SK-N-SH (cell line): Measurements from ENCODE around the gene FA2H. TPM values are rescaled to one million over a fixed set of nuclear protein-coding genes. Genes with fewer than 3 reads are reported as not detected.

Experiments used
- CTCF ChIA-PET: fragments of 300-600, 350-600 bp; formaldehyde crosslinking; extraction: SDS; loops from one replicate; lab custom pipeline; 2021; lab: Yijun Ruan, JAX
- POLR2A ChIA-PET: fragments of 350-600 bp; sonication (Branson Sonifier 250); formaldehyde crosslinking; extraction: SDS; loops from one replicate; lab custom pipeline; 2020; ENCODE audit warnings: antibody characterized with exemption, inconsistent platforms; lab: Yijun Ruan, JAX
- DNase-seq: peaks from one replicate; pipeline ENCODE4 v3.0.0; 2012
- H2AFZ ChIP-seq: fragments of 200-600 bp; sonication (generic); 2 replicates; pipeline ENCODE4 v1.8.1; 2016; ENCODE audit warnings: antibody characterized with exemption, mild to moderate bottlenecking, low read depth
- H3F3A ChIP-seq: fragments of 200-600 bp; sonication (generic); replicated peaks from 2 replicates; pipeline ENCODE3; 2016; ENCODE audit warnings: antibody characterized with exemption, mild to moderate bottlenecking; ENCODE audit not compliant: insufficient read depth
- H3K27ac ChIP-seq, 2 experiments: fragments of 200-500 bp in 1 of 2; fragments of 200-600 bp in 1 of 2; sonication (Bioruptor generic) in 1 of 2; sonication (generic), shearing (Covaris generic) in 1 of 2; 2 replicates each; pipeline versions ENCODE4 v1.5.1 to v1.6.1; 2014 to 2016; ENCODE audit warnings: low read depth in 2 of 2, inconsistent platforms in 1 of 2, low read length in 1 of 2, mild to moderate bottlenecking in 1 of 2, mixed read lengths in 1 of 2
- H3K27me3 ChIP-seq: fragments of 200-600 bp; sonication (generic), shearing (Covaris generic); 2 replicates; pipeline ENCODE4 v1.6.1; 2016; ENCODE audit warnings: mixed run types; ENCODE audit not compliant: insufficient read depth
- H3K36me3 ChIP-seq, 2 experiments: fragments of 200-500 bp in 1 of 2; fragments of 200-600 bp in 1 of 2; sonication (Bioruptor generic) in 1 of 2; sonication (generic) in 1 of 2; replicated peaks in 1 of 2; 2 replicates each; pipeline versions ENCODE3 to v1.5.1; 2014 to 2016; ENCODE audit warnings: low read length in 1 of 2, mild to moderate bottlenecking in 1 of 2; ENCODE audit not compliant: insufficient read depth in 2 of 2, control insufficient read depth in 1 of 2
- H3K4me1 ChIP-seq, 2 experiments: fragments of 200-500 bp in 1 of 2; fragments of 200-600 bp in 1 of 2; sonication (Bioruptor generic) in 1 of 2; sonication (generic), shearing (Covaris generic) in 1 of 2; 2 replicates each; pipeline versions ENCODE4 v1.5.1 to v1.6.1; 2014 to 2016; ENCODE audit warnings: low read depth in 1 of 2, low read length in 1 of 2, mixed run types in 1 of 2; ENCODE audit not compliant: insufficient read depth in 2 of 2, control insufficient read depth in 1 of 2
- H3K4me2 ChIP-seq: fragments of 200-600 bp; sonication (generic), shearing (Covaris generic); 2 replicates; pipeline ENCODE4 v1.6.1; 2017; ENCODE audit warnings: mixed run types
- H3K4me3 ChIP-seq, 2 experiments: fragments of 200-500 bp in 1 of 2; fragments of 200-600 bp in 1 of 2; sonication (Bioruptor generic) in 1 of 2; sonication (generic), shearing (Covaris generic) in 1 of 2; 2 replicates each; pipeline versions ENCODE4 v1.5.1 to v1.8.1; 2014 to 2016; ENCODE audit warnings: low read depth in 2 of 2, inconsistent platforms in 1 of 2, low read length in 1 of 2, mild to moderate bottlenecking in 1 of 2, mixed read lengths in 1 of 2, moderate library complexity in 1 of 2
- H3K79me2 ChIP-seq: fragments of 200-600 bp; sonication (generic); 2 replicates; pipeline ENCODE4 v1.8.1; 2017; ENCODE audit warnings: mild to moderate bottlenecking; ENCODE audit not compliant: insufficient read depth
- H3K9ac ChIP-seq: fragments of 200-600 bp; sonication (generic); 2 replicates; pipeline ENCODE4 v1.6.1; 2017; ENCODE audit warnings: mixed run types
- H3K9me2 ChIP-seq: fragments of 200-600 bp; sonication (generic); 2 replicates; pipeline ENCODE4 v1.6.1; 2017; ENCODE audit warnings: mixed run types
- H3K9me3 ChIP-seq: fragments of 200-600 bp; sonication (generic); 2 replicates; pipeline ENCODE4 v1.6.1; 2017; ENCODE audit warnings: mixed run types, mild to moderate bottlenecking, moderate library complexity
- H4K20me1 ChIP-seq: fragments of 200-600 bp; sonication (generic); 2 replicates; pipeline ENCODE4 v1.6.1; 2017; ENCODE audit warnings: mild to moderate bottlenecking, mixed run types; ENCODE audit not compliant: insufficient read depth
- CHD2 ChIP-seq: fragments of 150-350 bp; IDR thresholded peaks from 2 replicates; pipeline ENCODE4 v1.6.1; 2018; ENCODE audit warnings: low read length; ENCODE audit not compliant: partially characterized antibody
- ELF1 ChIP-seq: IDR thresholded peaks from 2 replicates; pipeline ENCODE4 v1.4.0; 2012
- EP300 ChIP-seq, 2 experiments: IDR thresholded peaks; 2 replicates each; pipeline versions ENCODE4 v1.4.0 to v1.6.1; 2012; ENCODE audit warnings: borderline replicate concordance in 1 of 2, low read depth in 1 of 2, low read length in 1 of 2
- FOSL2 ChIP-seq: IDR thresholded peaks from 2 replicates; pipeline ENCODE4 v1.4.0; 2012; ENCODE audit warnings: low read depth, mild to moderate bottlenecking, moderate library complexity, borderline replicate concordance
- FOXJ3 ChIP-seq: sonication (generic); formaldehyde crosslinking; IDR thresholded peaks from 2 replicates; pipeline ENCODE4 v1.5.1; 2020; ENCODE audit warnings: mild to moderate bottlenecking, missing genetic modification reagents
- GABPA ChIP-seq: IDR thresholded peaks from 2 replicates; pipeline ENCODE4 v1.4.0; 2012; ENCODE audit warnings: low read depth, mild to moderate bottlenecking
- GATA2 ChIP-seq: sonication (generic); formaldehyde crosslinking; IDR thresholded peaks from 2 replicates; pipeline ENCODE4 v1.5.0; 2020; ENCODE audit warnings: mild to moderate bottlenecking, missing genetic modification reagents
- MAX ChIP-seq: IDR thresholded peaks from 2 replicates; pipeline ENCODE4 v1.4.0; 2012; ENCODE audit warnings: low read depth
- MXI1 ChIP-seq: IDR thresholded peaks from 2 replicates; pipeline ENCODE4 v1.6.1; 2012; ENCODE audit warnings: mild to moderate bottlenecking, low read depth, low read length, improper control_type of control experiment
- PBX3 ChIP-seq: IDR thresholded peaks from 2 replicates; pipeline ENCODE4; 2012
- POLR2AphosphoS5 ChIP-seq: IDR thresholded peaks from 2 replicates; pipeline ENCODE4 v1.6.1; 2012; ENCODE audit warnings: low read depth, low read length
- RAD21 ChIP-seq: IDR thresholded peaks from 2 replicates; pipeline ENCODE4 v1.6.1; 2012; ENCODE audit warnings: mild to moderate bottlenecking, low read length
- RCOR1 ChIP-seq: fragments of 150-350 bp; IDR thresholded peaks from 2 replicates; pipeline ENCODE4 v1.6.1; 2017; ENCODE audit warnings: antibody characterized with exemption, low read length
- RXRA ChIP-seq: IDR thresholded peaks from 2 replicates; pipeline ENCODE4 v1.4.0; 2012; ENCODE audit warnings: low read depth, mild to moderate bottlenecking, borderline replicate concordance
- SMC3 ChIP-seq: IDR thresholded peaks from 2 replicates; pipeline ENCODE4 v1.6.1; 2012; ENCODE audit warnings: low read depth, low read length, improper control_type of control experiment
- TAF1 ChIP-seq: IDR thresholded peaks from 2 replicates; pipeline ENCODE4 v1.6.1; 2012; ENCODE audit warnings: low read depth, mild to moderate bottlenecking, low read length, moderate library complexity, borderline replicate concordance
- TCF12 ChIP-seq: IDR thresholded peaks from 2 replicates; pipeline ENCODE4 v1.4.0; 2012
- TEAD4 ChIP-seq: IDR thresholded peaks from 2 replicates; pipeline ENCODE4 v1.4.0; 2012; ENCODE audit warnings: mild to moderate bottlenecking, borderline replicate concordance; ENCODE audit not compliant: insufficient read depth
- WGBS: methylation state at CpG from one replicate; pipeline ENCODE4 v1.1.6; 2017; ENCODE audit warnings: low lambda C conversion rate; 5-methylcytosine and 5-hydroxymethylcytosine counted together
- polyA plus RNA-seq, 3 experiments: library from polyadenylated mRNA; depleted of rRNA; stranded (reverse); fragments of >200 nt; gene quantifications; 2 replicates each; pipeline ENCODE4 v1.2.3, GENCODE V29; 2012
- TF ChIP-seq, protein P1 (sequence below): fragments of 200-600 bp; sonication (generic); IDR thresholded peaks from 2 replicates; pipeline ENCODE4 v1.6.1; 2017; ENCODE audit warnings: antibody characterized with exemption, mild to moderate bottlenecking, moderate library complexity
- TF ChIP-seq, protein P2 (sequence below): IDR thresholded peaks from 2 replicates; pipeline ENCODE4 v1.4.0; 2012; ENCODE audit warnings: low read depth, borderline replicate concordance

FA2H gene
- polyA plus RNA-seq, 1 of the 3 experiments (the other 2 are of a cell fraction) = not detected

DNA sequence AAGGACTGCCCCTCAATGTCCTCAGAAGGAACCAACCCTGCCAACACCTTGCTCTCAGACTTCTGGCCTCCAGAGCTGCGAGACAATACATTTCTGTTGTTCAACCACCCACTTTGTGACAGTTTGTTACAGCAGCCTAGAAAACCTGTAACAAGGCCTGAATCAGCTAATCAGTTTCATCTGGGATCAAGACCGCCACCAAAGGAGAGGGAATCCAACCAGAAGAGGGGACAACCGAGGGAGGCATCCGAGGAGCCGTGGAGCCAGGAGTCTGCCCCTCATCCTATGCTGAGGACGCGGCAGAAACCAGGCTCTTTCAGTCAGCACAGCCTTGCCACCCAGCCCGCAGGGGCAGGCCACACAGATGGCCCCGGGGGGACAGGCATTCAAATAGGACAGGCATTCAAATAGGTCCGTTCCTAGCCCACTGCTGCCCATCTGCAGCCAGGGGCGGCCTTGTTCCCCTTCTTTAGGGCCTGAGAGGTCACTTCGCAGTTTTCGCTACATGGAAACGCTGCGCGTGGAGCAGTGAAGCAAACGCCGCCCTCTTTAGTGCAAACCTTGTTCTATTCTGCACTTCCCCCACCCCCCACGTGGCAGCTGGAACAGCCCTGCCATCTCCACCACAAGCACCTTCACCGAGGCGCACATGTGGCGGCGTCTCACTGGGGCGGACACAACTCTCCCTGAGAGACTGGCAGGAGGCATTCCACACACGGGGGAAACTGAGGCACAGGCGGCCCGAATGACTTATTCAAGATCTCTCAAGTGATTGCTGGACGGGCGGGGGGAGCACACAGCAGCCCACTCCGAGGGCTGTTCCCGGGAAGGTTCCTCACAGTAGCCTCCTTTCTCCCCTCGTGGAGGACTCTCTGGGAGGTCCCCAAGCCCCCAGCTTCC is 26.7 kb downstream of the FA2H start:
- no peak overlapping the region for H3K9ac ChIP-seq
- H3F3A ChIP-seq = no peaks in the 10 kb centered on the region
- 71% methylated on average over 26 of the region's 32 CpGs for WGBS
- H3K27ac ChIP-seq = no peak overlapping the region
- no peaks in the 10 kb centered on the region for H3K36me3 ChIP-seq
- no peaks in the 10 kb centered on the region for H3K9me3 ChIP-seq
- DNase-seq = no peak
- H3K4me1 ChIP-seq = no peaks in the 10 kb centered on the region; a peak in 1 of 4 replicates
- H2AFZ ChIP-seq = no peak overlapping the region
- no peaks in the 10 kb centered on the region for H4K20me1 ChIP-seq
- H3K27me3 ChIP-seq = no peaks in the 10 kb centered on the region
- TF ChIP-seq TAF1 (no peak), FOXJ3 (CRISPR knock-in tag) (no peak), GABPA (no peak), TEAD4 (no peak), ELF1 (no peak), MXI1 (no peak), EP300 (IDR thresholded peaks at IDR 0.05; ENCODE audit: borderline replicate concordance in 1 of 2, low read depth in 1 of 2, low read length in 1 of 2) (no peak), CHD2 (no peak), SMC3 (no peak), RXRA (no peak), RAD21 (no peak), POLR2AphosphoS5 (no peak), MAX (no peak), GATA2 (no peak), TCF12 (no peak), PBX3 (no peak), FOSL2 (no peak), RCOR1 (no peak)
- TF ChIP-seq, protein P1, sequence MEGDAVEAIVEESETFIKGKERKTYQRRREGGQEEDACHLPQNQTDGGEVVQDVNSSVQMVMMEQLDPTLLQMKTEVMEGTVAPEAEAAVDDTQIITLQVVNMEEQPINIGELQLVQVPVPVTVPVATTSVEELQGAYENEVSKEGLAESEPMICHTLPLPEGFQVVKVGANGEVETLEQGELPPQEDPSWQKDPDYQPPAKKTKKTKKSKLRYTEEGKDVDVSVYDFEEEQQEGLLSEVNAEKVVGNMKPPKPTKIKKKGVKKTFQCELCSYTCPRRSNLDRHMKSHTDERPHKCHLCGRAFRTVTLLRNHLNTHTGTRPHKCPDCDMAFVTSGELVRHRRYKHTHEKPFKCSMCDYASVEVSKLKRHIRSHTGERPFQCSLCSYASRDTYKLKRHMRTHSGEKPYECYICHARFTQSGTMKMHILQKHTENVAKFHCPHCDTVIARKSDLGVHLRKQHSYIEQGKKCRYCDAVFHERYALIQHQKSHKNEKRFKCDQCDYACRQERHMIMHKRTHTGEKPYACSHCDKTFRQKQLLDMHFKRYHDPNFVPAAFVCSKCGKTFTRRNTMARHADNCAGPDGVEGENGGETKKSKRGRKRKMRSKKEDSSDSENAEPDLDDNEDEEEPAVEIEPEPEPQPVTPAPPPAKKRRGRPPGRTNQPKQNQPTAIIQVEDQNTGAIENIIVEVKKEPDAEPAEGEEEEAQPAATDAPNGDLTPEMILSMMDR = no peak
- TF ChIP-seq, protein P2, sequence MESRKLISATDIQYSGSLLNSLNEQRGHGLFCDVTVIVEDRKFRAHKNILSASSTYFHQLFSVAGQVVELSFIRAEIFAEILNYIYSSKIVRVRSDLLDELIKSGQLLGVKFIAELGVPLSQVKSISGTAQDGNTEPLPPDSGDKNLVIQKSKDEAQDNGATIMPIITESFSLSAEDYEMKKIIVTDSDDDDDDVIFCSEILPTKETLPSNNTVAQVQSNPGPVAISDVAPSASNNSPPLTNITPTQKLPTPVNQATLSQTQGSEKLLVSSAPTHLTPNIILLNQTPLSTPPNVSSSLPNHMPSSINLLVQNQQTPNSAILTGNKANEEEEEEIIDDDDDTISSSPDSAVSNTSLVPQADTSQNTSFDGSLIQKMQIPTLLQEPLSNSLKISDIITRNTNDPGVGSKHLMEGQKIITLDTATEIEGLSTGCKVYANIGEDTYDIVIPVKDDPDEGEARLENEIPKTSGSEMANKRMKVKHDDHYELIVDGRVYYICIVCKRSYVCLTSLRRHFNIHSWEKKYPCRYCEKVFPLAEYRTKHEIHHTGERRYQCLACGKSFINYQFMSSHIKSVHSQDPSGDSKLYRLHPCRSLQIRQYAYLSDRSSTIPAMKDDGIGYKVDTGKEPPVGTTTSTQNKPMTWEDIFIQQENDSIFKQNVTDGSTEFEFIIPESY = no peak
- H3K79me2 ChIP-seq = no peaks in the 10 kb centered on the region
- POLR2A ChIA-PET = no interaction called here
- no peaks in the 10 kb centered on the region for H3K9me2 ChIP-seq
- H3K4me3 ChIP-seq = no peak overlapping the region
- CTCF ChIA-PET = interaction anchor here (1.1 to 1.4 kb wide), 3 partner anchors 9 to 115 kb away, joined by 4 to 5 read pairs (median 4); no protein-coding TSS in a partner anchor
- H3K4me2 ChIP-seq = no peak overlapping the region
